Natural killer cell (primary cell): ENCODE measurements around the gene FLT1. TPM values are rescaled to one million over a fixed set of nuclear protein-coding genes. Genes with fewer than 3 reads are reported as not detected.

Experiments used
- ATAC-seq, 3 donors: fragments of 150-1000 bp in 2 of 3; fragments of 200-7000 bp in 1 of 3; cut with Tn5 transposase; 1 replicate in 1 of 3; 2 replicates in 2 of 3; pipeline ENCODE4 v1.10.0; 2021; ENCODE audit warnings: mild to moderate bottlenecking in 2 of 3, moderate library complexity in 2 of 3
- DNase-seq, 2 donors: peaks; one replicate each; pipeline versions ENCODE4 v3.0.0 to v3.0.0-alpha.2; 2013 to 2021; ENCODE audit warnings: mixed read lengths in 1 of 2
- H3K27ac ChIP-seq: one replicate; pipeline ENCODE4 v1.5.1; 2013; ENCODE audit warnings: mild to moderate bottlenecking, low read length
- H3K27me3 ChIP-seq: one replicate; pipeline ENCODE4 v1.6.1; 2013; ENCODE audit warnings: low read length; ENCODE audit not compliant: control insufficient read depth, insufficient read depth
- H3K36me3 ChIP-seq: one replicate; pipeline ENCODE4 v1.6.1; 2013; ENCODE audit warnings: low read length; ENCODE audit not compliant: control insufficient read depth, insufficient read depth
- H3K4me1 ChIP-seq: one replicate; pipeline ENCODE4 v1.6.1; 2013; ENCODE audit warnings: low read length; ENCODE audit not compliant: control insufficient read depth, insufficient read depth
- H3K4me3 ChIP-seq: one replicate; pipeline ENCODE4 v1.5.1; 2013; ENCODE audit warnings: low read length
- H3K9me3 ChIP-seq: one replicate; pipeline ENCODE4 v1.6.1; 2013; ENCODE audit warnings: low read length; ENCODE audit not compliant: control insufficient read depth, insufficient read depth
- H3K27ac Mint-ChIP-seq, 2 donors: one replicate each; pipeline ENCODE4 v1.8.0; 2022; ENCODE audit warnings: mild to moderate bottlenecking in 2 of 2, mixed read lengths in 2 of 2, moderate library complexity in 1 of 2
- H3K27me3 Mint-ChIP-seq, 2 donors: one replicate each; pipeline ENCODE4 v1.8.0; 2022; ENCODE audit warnings: low read depth in 2 of 2, mixed read lengths in 2 of 2
- H3K36me3 Mint-ChIP-seq: one replicate; pipeline ENCODE4 v1.8.0; 2022; ENCODE audit warnings: mixed read lengths
- H3K4me1 Mint-ChIP-seq, 2 donors: one replicate each; pipeline ENCODE4 v1.8.0; 2022; ENCODE audit warnings: mixed read lengths in 2 of 2
- H3K4me3 Mint-ChIP-seq: one replicate; pipeline ENCODE4 v1.8.0; 2022; ENCODE audit warnings: mild to moderate bottlenecking, moderate library complexity, mixed read lengths
- H3K9me3 Mint-ChIP-seq, 2 donors: one replicate each; pipeline ENCODE4 v1.8.0; 2022; ENCODE audit warnings: mixed read lengths in 2 of 2
- WGBS: methylation state at CpG from one replicate; pipeline ENCODE4 v1.1.7; 2013; ENCODE audit warnings: missing lambda C conversion rate; ENCODE audit not compliant: insufficient coverage; 5-methylcytosine and 5-hydroxymethylcytosine counted together
- intact Hi-C: fragments of 100-400 bp; cut with micrococcal nuclease; formaldehyde crosslinking; loops from one replicate; pipeline ENCODE4 v1.14.2; 2022
- total RNA-seq, 4 donors: library from RNA; stranded (reverse); fragments of 120-200 nt in 1 of 4; gene quantifications; one replicate each; pipeline versions ENCODE4 v1.2.3 to v1.2.4, GENCODE V29; 2013 to 2022
- TF ChIP-seq, protein P1 (sequence below): fragments of 200-600 bp; IDR thresholded peaks from one replicate; pipeline ENCODE4 v1.8.0; 2022; ENCODE audit warnings: antibody characterized with exemption

FLT1 gene
- total RNA-seq, 3 donors from 2014 or later (not counting 1 experiment from before 2014, with no cell fraction given) = 0.05 to 0.43 (median 0.07) TPM

DNA sequence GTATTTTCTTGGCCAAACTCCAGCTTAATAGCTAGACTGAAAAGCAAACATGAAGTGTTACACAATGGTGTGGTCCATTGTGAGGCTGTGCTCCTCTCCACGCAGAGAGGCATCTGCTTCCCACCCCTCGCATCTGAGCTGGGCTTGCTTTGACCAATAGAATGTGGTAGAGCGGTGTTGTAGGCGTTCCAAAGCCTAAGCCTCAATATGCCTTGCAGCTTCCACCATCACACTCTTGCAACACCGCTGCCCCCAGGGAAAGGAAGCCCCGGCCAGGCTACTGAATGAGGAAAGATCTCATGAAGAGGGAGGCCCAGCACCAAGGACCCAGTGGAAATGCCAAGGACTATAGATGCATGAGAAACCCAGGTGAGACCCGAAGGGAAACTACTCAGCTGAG, 9.4 kb downstream of the FLT1 start:
- Histone ChIP-seq H3K9me3 (no peaks in the 10 kb centered on the region), H3K27me3 (peaks cover 1% of the 10 kb centered on the region), H3K4me3 (no peak overlapping the region), H3K4me1 (no peaks in the 10 kb centered on the region), H3K36me3 (no peaks in the 10 kb centered on the region), H3K27ac (no peak overlapping the region)
- H3K27me3 Mint-ChIP-seq = peaks cover 18 to 66% of the 10 kb centered on the region in 2 donors
- DNase-seq = no peak
- intact Hi-C loops = no loop called here
- TF ChIP-seq, protein P1, sequence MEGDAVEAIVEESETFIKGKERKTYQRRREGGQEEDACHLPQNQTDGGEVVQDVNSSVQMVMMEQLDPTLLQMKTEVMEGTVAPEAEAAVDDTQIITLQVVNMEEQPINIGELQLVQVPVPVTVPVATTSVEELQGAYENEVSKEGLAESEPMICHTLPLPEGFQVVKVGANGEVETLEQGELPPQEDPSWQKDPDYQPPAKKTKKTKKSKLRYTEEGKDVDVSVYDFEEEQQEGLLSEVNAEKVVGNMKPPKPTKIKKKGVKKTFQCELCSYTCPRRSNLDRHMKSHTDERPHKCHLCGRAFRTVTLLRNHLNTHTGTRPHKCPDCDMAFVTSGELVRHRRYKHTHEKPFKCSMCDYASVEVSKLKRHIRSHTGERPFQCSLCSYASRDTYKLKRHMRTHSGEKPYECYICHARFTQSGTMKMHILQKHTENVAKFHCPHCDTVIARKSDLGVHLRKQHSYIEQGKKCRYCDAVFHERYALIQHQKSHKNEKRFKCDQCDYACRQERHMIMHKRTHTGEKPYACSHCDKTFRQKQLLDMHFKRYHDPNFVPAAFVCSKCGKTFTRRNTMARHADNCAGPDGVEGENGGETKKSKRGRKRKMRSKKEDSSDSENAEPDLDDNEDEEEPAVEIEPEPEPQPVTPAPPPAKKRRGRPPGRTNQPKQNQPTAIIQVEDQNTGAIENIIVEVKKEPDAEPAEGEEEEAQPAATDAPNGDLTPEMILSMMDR = no peak
- no peaks in the 10 kb centered on the region for H3K36me3 Mint-ChIP-seq
- no peaks in the 10 kb centered on the region for H3K4me1 Mint-ChIP-seq
- no peak for ATAC-seq
- no peaks in the 10 kb centered on the region for H3K9me3 Mint-ChIP-seq
- 90% methylated on average over 7 of the region's 7 CpGs for WGBS
- no peak overlapping the region for H3K4me3 Mint-ChIP-seq
- no peak overlapping the region for H3K27ac Mint-ChIP-seq

DNA sequence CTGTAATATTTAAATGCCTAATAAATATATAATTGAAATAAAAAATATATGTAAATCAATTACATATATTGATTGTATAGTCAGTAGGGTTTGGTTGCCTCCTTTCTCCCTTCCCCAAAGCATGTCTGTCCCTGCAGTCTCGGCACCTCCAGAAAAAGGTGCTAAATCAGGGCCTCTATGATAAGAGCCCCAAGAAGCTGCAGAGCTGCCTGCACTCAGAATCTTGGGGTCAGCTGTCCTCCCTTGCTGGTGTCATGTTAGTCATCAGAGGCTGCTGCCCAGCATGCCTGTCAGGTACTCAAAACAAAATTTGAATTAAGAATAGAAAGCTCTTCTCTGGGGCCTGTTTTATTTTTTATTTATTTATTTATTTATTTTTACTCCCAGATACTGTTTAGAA, 9.8 kb downstream of the FLT1 start:
- no peaks in the 10 kb centered on the region for H3K4me1 ChIP-seq
- no peaks in the 10 kb centered on the region for H3K36me3 Mint-ChIP-seq
- no peak overlapping the region for H3K4me3 Mint-ChIP-seq
- H3K36me3 ChIP-seq = no peaks in the 10 kb centered on the region
- no peak overlapping the region for H3K4me3 ChIP-seq
- H3K4me1 Mint-ChIP-seq = no peaks in the 10 kb centered on the region
- no peaks in the 10 kb centered on the region for H3K9me3 ChIP-seq
- no peaks in the 10 kb centered on the region for H3K9me3 Mint-ChIP-seq
- no peak for ATAC-seq
- peaks cover 16 to 66% of the 10 kb centered on the region in 2 donors for H3K27me3 Mint-ChIP-seq
- no peak for DNase-seq
- H3K27ac ChIP-seq = no peak overlapping the region
- TF ChIP-seq, protein P1 = no peak
- WGBS = 87% methylated on average over 1 of the region's 1 CpG
- H3K27me3 ChIP-seq = no peaks in the 10 kb centered on the region
- H3K27ac Mint-ChIP-seq = no peak overlapping the region
- intact Hi-C loops = no loop called here

DNA sequence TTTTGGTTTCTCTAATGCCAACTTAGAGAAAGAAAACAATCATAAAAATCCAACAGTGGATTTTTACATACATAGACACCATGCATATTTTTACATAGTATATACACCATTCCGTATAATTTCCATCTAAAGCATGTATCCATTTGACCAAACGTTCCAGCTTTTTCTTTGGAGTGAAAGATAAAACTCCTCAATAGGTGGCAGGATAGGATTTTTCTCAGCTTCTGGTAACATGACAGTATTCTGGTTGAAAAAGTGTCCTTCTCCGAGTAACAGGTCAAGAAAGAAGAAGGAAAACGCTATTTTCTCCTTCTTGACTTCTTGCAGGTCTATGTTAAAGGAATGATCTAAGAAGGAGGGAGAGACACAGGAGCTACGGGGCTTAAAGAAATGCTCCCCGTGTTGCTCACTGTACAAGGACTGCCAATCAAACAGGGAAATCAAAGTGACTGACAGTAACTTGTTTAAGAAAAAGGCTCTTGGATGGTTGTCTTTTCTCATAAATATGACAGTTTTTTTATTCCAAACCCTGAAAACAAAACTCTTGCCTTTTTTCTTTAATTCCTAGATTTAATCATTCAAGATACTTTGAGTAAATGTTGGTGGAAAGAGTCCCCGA, 11.5 kb downstream of the FLT1 start:
- H3K4me3 Mint-ChIP-seq = no peak overlapping the region
- no peaks in the 10 kb centered on the region for H3K4me1 Mint-ChIP-seq
- DNase-seq (no peak), ATAC-seq (no peak)
- no peaks in the 10 kb centered on the region for H3K36me3 ChIP-seq
- H3K27ac Mint-ChIP-seq = no peak overlapping the region
- peaks cover 9 to 62% of the 10 kb centered on the region in 2 donors for H3K27me3 Mint-ChIP-seq
- H3K9me3 Mint-ChIP-seq = no peaks in the 10 kb centered on the region
- TF ChIP-seq, protein P1 = no peak
- H3K27ac ChIP-seq = no peak overlapping the region
- H3K27me3 ChIP-seq = peaks cover 2% of the 10 kb centered on the region
- no peak overlapping the region for H3K4me3 ChIP-seq
- no peaks in the 10 kb centered on the region for H3K36me3 Mint-ChIP-seq
- WGBS = 88% methylated on average over 5 of the region's 7 CpGs
- no peaks in the 10 kb centered on the region for H3K9me3 ChIP-seq
- H3K4me1 ChIP-seq = no peaks in the 10 kb centered on the region
- intact Hi-C loops = no loop called here

DNA sequence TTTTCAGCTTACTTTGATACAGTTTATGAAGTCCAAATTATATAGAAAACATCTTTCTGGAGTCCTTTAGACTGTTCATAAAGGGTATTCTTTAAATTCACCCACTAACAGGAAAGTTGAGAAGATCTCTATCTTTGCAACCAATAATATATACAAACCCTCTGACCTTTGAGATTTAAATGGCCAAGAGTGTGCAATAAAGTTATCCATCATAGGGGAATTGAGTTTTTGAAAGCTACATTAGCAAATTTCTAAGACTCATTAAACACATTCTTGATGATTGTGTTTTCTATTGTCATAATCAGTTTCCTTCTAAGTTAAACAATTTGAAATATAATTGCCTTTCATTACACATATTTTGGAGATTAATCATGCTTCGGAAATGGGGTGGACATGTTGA, 15.9 kb downstream of the FLT1 start:
- WGBS = no CpG with 5 or more reads among the region's 1 CpG
- Histone ChIP-seq H3K4me3 (no peak overlapping the region), H3K36me3 (no peaks in the 10 kb centered on the region), H3K27ac (no peak overlapping the region), H3K9me3 (no peaks in the 10 kb centered on the region), H3K27me3 (peaks cover 2% of the 10 kb centered on the region), H3K4me1 (no peaks in the 10 kb centered on the region)
- DNase-seq = no peak
- H3K27ac Mint-ChIP-seq = no peak overlapping the region
- no peak overlapping the region for H3K4me3 Mint-ChIP-seq
- no peaks in the 10 kb centered on the region for H3K4me1 Mint-ChIP-seq
- H3K36me3 Mint-ChIP-seq = no peaks in the 10 kb centered on the region
- intact Hi-C loops = no loop called here
- H3K27me3 Mint-ChIP-seq = peaks cover 17 to 45% of the 10 kb centered on the region in 2 donors
- H3K9me3 Mint-ChIP-seq = no peaks in the 10 kb centered on the region
- TF ChIP-seq, protein P1 = no peak
- ATAC-seq = no peak
